H9 (cell line): ENCODE measurements around the gene FHOD3. TPM values are rescaled to one million over a fixed set of nuclear protein-coding genes. Genes with fewer than 3 reads are reported as not detected.
A peak's percentile ranks its signal among the peaks of the same experiment; 100 is the strongest.

Experiments
- DNase-seq: peaks from one replicate; pipeline ENCODE4 v3.0.0-alpha.2; 2017
- H2AFZ ChIP-seq: one replicate; pipeline ENCODE4 v1.6.1; 2013; ENCODE audit warnings: mild to moderate bottlenecking, low read length, control low read depth, moderate library complexity
- H2AK5ac ChIP-seq: 2 replicates; pipeline ENCODE4 v1.6.1; 2013; ENCODE audit warnings: low read length, control low read depth, mixed read lengths; ENCODE audit not compliant: insufficient read length
- H2BK120ac ChIP-seq: one replicate; pipeline ENCODE4 v1.6.1; 2013; ENCODE audit warnings: low read depth, mild to moderate bottlenecking, low read length, control low read depth, inconsistent platforms; ENCODE audit not compliant: poor library complexity, severe bottlenecking
- H2BK12ac ChIP-seq: 2 replicates; pipeline ENCODE4 v1.6.1; 2013; ENCODE audit warnings: low read length, control low read depth, mixed read lengths, low read depth; ENCODE audit not compliant: insufficient read length
- H2BK15ac ChIP-seq: 2 replicates; pipeline ENCODE4 v1.6.1; 2013; ENCODE audit warnings: low read depth, low read length, control low read depth
- H2BK20ac ChIP-seq: one replicate; pipeline ENCODE4 v1.6.1; 2013; ENCODE audit warnings: low read depth, mild to moderate bottlenecking, low read length, control low read depth, inconsistent platforms; ENCODE audit not compliant: poor library complexity, severe bottlenecking
- H2BK5ac ChIP-seq: 2 replicates; pipeline ENCODE4 v1.6.1; 2013; ENCODE audit warnings: low read length, control low read depth, mixed read lengths; ENCODE audit not compliant: insufficient read length
- H3K14ac ChIP-seq: 2 replicates; pipeline ENCODE4 v1.6.1; 2013; ENCODE audit warnings: low read length, control low read depth; ENCODE audit not compliant: insufficient read depth
- H3K18ac ChIP-seq: 2 replicates; pipeline ENCODE4 v1.6.1; 2013; ENCODE audit warnings: low read depth, mild to moderate bottlenecking, mixed read lengths, low read length, control low read depth; ENCODE audit not compliant: insufficient read length
- H3K23ac ChIP-seq: 2 replicates; pipeline ENCODE4 v1.6.1; 2013; ENCODE audit warnings: low read length, control low read depth, mixed read lengths, low read depth; ENCODE audit not compliant: insufficient read length
- H3K23me2 ChIP-seq: 2 replicates; pipeline ENCODE4 v1.6.1; 2013; ENCODE audit warnings: low read depth, mild to moderate bottlenecking, mixed read lengths, low read length, control low read depth; ENCODE audit not compliant: insufficient read length, poor library complexity, severe bottlenecking
- H3K27ac ChIP-seq: 2 replicates; pipeline ENCODE4 v1.5.1; 2013; ENCODE audit warnings: low read length, control low read depth, mixed read lengths, low read depth; ENCODE audit not compliant: insufficient read length
- H3K27me3 ChIP-seq: 2 replicates; pipeline ENCODE4 v1.6.1; 2013; ENCODE audit warnings: low read length, control low read depth, inconsistent platforms; ENCODE audit not compliant: insufficient read depth
- H3K4ac ChIP-seq: 2 replicates; pipeline ENCODE4 v1.6.1; 2013; ENCODE audit warnings: low read depth, mild to moderate bottlenecking, control low read depth, inconsistent platforms, low read length, moderate library complexity
- H3K4me1 ChIP-seq: 2 replicates; pipeline ENCODE4 v1.6.1; 2013; ENCODE audit warnings: low read length, control low read depth, inconsistent platforms; ENCODE audit not compliant: insufficient read depth
- H3K4me2 ChIP-seq: 2 replicates; pipeline ENCODE4 v1.6.1; 2013; ENCODE audit warnings: low read length, control low read depth, mixed read lengths; ENCODE audit not compliant: insufficient read length, insufficient read depth
- H3K56ac ChIP-seq: 2 replicates; pipeline ENCODE4 v1.6.1; 2013; ENCODE audit warnings: low read depth, mild to moderate bottlenecking, mixed read lengths, low read length, control low read depth; ENCODE audit not compliant: insufficient read length
- H3K79me1 ChIP-seq: 2 replicates; pipeline ENCODE4 v1.6.1; 2013; ENCODE audit warnings: low read depth, mild to moderate bottlenecking, moderate library complexity, low read length, control low read depth, inconsistent platforms; ENCODE audit not compliant: insufficient read depth, poor library complexity, severe bottlenecking
- H3K79me2 ChIP-seq: 2 replicates; pipeline ENCODE4 v1.6.1; 2013; ENCODE audit warnings: low read length, control low read depth, inconsistent platforms; ENCODE audit not compliant: insufficient read depth
- H3K9ac ChIP-seq: 2 replicates; pipeline ENCODE4 v1.6.1; 2013; ENCODE audit warnings: low read length, control low read depth, mixed read lengths; ENCODE audit not compliant: insufficient read length; ENCODE audit errors: extremely low read depth
- H3K9me3 ChIP-seq: one replicate; pipeline ENCODE4 v1.6.1; 2013; ENCODE audit warnings: low read depth, low read length, inconsistent platforms; ENCODE audit not compliant: control insufficient read depth
- H3T11ph ChIP-seq: one replicate; pipeline ENCODE4 v1.6.1; 2013; ENCODE audit warnings: mild to moderate bottlenecking, low read length, control low read depth, inconsistent platforms
- H4K20me1 ChIP-seq: one replicate; pipeline ENCODE4 v1.6.1; 2013; ENCODE audit not compliant: control insufficient read depth, insufficient read length, insufficient read depth
- H4K5ac ChIP-seq: 2 replicates; pipeline ENCODE4 v1.6.1; 2013; ENCODE audit warnings: low read depth, mild to moderate bottlenecking, mixed read lengths, low read length, control low read depth; ENCODE audit not compliant: insufficient read length
- H4K8ac ChIP-seq: replicated peaks from 2 replicates; pipeline ENCODE4 v1.6.1; 2013; ENCODE audit warnings: low read length, control low read depth, mixed read lengths, low read depth; ENCODE audit not compliant: insufficient read length
- H4K91ac ChIP-seq: 2 replicates; pipeline ENCODE4 v1.6.1; 2013; ENCODE audit warnings: low read depth, mild to moderate bottlenecking, moderate library complexity, mixed read lengths, low read length, control low read depth; ENCODE audit not compliant: insufficient read length
- H3K27ac Mint-ChIP-seq, 3 experiments: 2 replicates in 2 of 3; 3 replicates in 1 of 3; pipeline ENCODE4 v1.8.0; 2020 to 2021; ENCODE audit warnings: mixed read lengths in 3 of 3, mild to moderate bottlenecking in 1 of 3, moderate library complexity in 1 of 3
- H3K27me3 Mint-ChIP-seq: 2 replicates; pipeline ENCODE4 v1.8.0; 2021; ENCODE audit warnings: low read depth, mild to moderate bottlenecking, moderate library complexity, mixed read lengths
- H3K36me3 Mint-ChIP-seq, 3 experiments: 2 replicates in 2 of 3; 3 replicates in 1 of 3; pipeline ENCODE4 v1.8.0; 2020 to 2021; ENCODE audit warnings: low read depth in 3 of 3, mixed read lengths in 3 of 3; ENCODE audit not compliant: insufficient read depth in 1 of 3
- H3K4me1 Mint-ChIP-seq, 2 experiments: 2 replicates each; pipeline ENCODE4 v1.8.0; 2020; ENCODE audit warnings: mixed read lengths in 2 of 2
- H3K4me3 Mint-ChIP-seq, 2 experiments: 2 replicates in 1 of 2; 3 replicates in 1 of 2; pipeline ENCODE4 v1.8.0; 2020 to 2021; ENCODE audit warnings: mild to moderate bottlenecking in 2 of 2, mixed read lengths in 2 of 2, moderate library complexity in 1 of 2
- H3K9me3 Mint-ChIP-seq, 2 experiments: 2 replicates in 1 of 2; 3 replicates in 1 of 2; pipeline ENCODE4 v1.8.0; 2020; ENCODE audit warnings: mild to moderate bottlenecking in 2 of 2, mixed read lengths in 2 of 2, moderate library complexity in 1 of 2
- CTCF ChIP-seq: fragments of 200-600 bp; sonication (generic); conservative IDR thresholded peaks from 3 replicates; pipeline ENCODE4 v1.8.0; 2021; ENCODE audit warnings: antibody characterized with exemption, mild to moderate bottlenecking
- total RNA-seq: library from RNA; stranded (reverse); gene quantifications from 2 replicates; pipeline ENCODE4 v1.2.1, GENCODE V29; 2021

FHOD3 gene
- total RNA-seq, 1 experiment from 2014 or later = 8.0 TPM

- H2BK15ac ChIP-seq = no peak overlapping the region
- no peak overlapping the region for H2AFZ ChIP-seq
- H3K27ac ChIP-seq = no peak overlapping the region
- H3K18ac ChIP-seq = no peak overlapping the region
- no peak overlapping the region for H3K9ac ChIP-seq
- Mint-ChIP-seq H3K4me1 (peaks cover 17 to 30% of the 10 kb centered on the region in 2 experiments), H3K36me3 (no peaks in the 10 kb centered on the region), H3K27ac (no peak overlapping the region), H3K4me3 (no peak overlapping the region), H3K27me3 (no peaks in the 10 kb centered on the region), H3K9me3 (no peaks in the 10 kb centered on the region)
- no peak overlapping the region for H4K5ac ChIP-seq
- H2BK120ac ChIP-seq = no peak overlapping the region
- no peaks in the 10 kb centered on the region for H4K20me1 ChIP-seq
- no peak overlapping the region for H2AK5ac ChIP-seq
- no peak overlapping the region for H4K8ac ChIP-seq
- no peak overlapping the region for H4K91ac ChIP-seq
- H3K79me2 ChIP-seq = no peaks in the 10 kb centered on the region
- no peak overlapping the region for H3T11ph ChIP-seq
- H2BK5ac ChIP-seq = no peak overlapping the region
- H3K56ac ChIP-seq = no peak overlapping the region
- H3K14ac ChIP-seq = no peak overlapping the region
- no peaks in the 10 kb centered on the region for H3K9me3 ChIP-seq
- H3K4me2 ChIP-seq = no peak overlapping the region
- DNase-seq = peak; percentile 7
- no peaks in the 10 kb centered on the region for H3K27me3 ChIP-seq
- H3K4me1 ChIP-seq = peaks cover 3% of the 10 kb centered on the region; the same call in 1 of the 2 replicates
- peak; percentile 32; the same call in 2 of the 3 replicates for TF ChIP-seq CTCF
- H2BK20ac ChIP-seq = no peak overlapping the region
- no peak overlapping the region for H3K4ac ChIP-seq
- H3K23me2 ChIP-seq = no peaks in the 10 kb centered on the region
- no peak overlapping the region for H3K23ac ChIP-seq
- H3K79me1 ChIP-seq = no peaks in the 10 kb centered on the region
- H2BK12ac ChIP-seq = no peak overlapping the region
Observed at GRCh38 chr18:36537289-36537688, 239.8 kb downstream of the FHOD3 start.
